Stimulated activated CD8-positive, alpha-beta memory T cell treated with anti-CD3 and anti-CD28 coated beads, Interleukin-4, amount 100 ng/mL, for 24 hours (primary cell): ENCODE data around the gene KRT12.

Source experiments
- DNase-seq: peaks from one replicate; pipeline ENCODE4 v3.0.0-alpha.2; 2020; ENCODE audit warnings: low read depth

The KRT12 gene

DNA sequence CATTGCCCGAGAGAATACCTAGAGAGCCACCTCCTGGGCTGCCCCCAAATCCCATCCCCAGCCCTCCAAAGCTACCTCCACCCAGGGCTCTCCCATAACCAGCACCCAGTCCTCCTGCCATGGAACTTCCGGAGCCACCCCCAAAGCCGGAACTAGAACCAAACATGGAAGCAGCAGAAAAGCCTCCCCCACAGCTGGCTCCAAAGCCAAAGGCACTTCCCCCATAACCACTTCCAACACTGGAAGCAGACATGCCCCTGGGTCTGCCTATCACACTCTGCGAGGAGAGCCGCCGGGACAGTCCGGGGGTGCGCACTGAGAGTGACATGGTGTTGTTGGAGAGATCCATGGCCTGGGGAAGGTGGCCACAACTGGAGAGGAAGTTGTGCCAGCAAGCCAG is at the start of gene KRT12:
Gene KRT12, minus strand, starts transcription at position 386 of the 400 bp plus-strand sequence. Its CDS starts 37 bp downstream, at position 349.
- no peak for DNase-seq

- no peak for DNase-seq
These were observed 49.3 kb upstream of the KRT12 start for GRCh38 chr17:40916366-40916765.

DNA sequence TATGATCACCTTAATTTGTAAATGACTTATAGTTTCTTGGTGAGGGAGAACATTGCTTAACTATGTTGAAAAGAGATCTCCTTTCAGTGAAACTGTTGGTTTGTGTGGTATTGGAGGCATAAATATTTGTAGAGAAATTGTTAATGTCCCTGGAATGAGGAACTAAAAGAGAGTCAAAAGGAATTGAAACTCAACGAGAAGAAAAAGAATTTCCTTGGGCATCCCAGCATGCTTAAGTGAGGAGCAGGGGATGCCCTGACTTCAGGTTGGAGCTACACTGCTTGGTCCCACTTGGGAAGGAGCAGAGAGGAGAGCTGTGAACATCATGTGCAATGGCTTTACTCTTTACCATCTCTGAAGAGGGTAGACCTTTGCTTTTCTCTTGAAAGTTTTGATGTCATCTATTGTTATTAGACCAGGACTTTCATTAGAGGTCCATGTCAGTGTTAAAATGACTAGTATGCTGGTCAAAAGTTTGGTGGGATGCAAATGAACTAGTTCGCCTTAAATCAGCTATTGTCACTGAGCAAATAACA is 48.8 kb upstream of the KRT12 start:
- no peak for DNase-seq

DNA sequence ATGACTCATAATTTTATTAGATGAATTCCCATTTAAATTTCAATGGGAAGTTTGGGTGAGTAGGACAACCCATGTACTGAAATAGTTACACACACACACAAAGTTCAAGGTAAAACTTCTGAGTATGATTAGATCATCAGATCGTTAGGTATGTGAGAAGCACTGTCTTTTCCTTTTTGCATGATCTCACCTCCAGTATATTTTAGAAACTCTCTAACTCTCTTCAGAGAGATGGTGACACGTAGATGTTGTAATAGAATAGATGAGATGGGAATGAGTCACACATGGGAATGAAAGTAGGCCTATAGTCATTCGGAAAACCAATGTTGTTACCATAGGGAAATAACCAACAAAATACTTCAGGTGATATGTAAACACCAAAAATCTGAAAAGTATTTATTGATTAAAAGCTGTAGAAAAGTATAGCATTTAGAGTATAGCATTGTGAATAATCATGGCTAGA is 48.2 kb upstream of the KRT12 start:
- no peak for DNase-seq

DNA sequence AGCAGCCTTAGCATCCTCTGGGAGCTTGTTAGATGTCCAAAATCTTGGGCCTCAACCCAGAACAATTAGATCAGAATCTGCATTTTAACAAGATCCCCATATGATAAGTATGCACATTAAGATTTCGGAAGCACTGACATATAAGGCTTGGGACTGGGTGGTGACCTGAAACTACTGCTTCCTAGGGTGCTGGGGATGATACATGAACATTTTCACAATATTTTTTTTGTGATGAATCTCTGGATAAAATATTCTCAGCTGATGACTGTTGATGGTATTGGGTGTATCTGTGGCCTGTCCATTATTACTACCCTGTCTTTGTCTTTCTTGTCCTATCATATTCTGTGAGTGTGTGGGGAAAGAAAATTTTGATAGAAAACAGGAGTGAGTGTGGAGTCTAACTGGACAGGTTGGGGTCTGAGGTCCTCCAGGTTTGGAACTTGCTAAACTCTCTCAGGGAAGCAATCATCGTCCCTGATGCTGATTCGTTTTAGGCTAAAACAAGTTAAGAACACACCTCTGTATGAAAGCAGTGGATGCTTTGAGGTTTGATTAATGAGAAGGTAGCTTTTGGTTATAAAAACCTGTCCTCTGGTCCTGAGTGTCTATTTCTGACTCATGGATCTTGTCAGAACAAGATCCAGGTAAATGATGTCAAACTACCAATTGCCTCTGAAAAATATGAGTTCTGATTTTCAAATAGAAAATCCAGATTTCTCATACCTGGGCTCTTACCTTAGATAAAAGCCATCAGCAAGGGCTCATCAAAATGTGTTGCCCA is 47.2 kb upstream of the KRT12 start:
- no peak for DNase-seq

DNA sequence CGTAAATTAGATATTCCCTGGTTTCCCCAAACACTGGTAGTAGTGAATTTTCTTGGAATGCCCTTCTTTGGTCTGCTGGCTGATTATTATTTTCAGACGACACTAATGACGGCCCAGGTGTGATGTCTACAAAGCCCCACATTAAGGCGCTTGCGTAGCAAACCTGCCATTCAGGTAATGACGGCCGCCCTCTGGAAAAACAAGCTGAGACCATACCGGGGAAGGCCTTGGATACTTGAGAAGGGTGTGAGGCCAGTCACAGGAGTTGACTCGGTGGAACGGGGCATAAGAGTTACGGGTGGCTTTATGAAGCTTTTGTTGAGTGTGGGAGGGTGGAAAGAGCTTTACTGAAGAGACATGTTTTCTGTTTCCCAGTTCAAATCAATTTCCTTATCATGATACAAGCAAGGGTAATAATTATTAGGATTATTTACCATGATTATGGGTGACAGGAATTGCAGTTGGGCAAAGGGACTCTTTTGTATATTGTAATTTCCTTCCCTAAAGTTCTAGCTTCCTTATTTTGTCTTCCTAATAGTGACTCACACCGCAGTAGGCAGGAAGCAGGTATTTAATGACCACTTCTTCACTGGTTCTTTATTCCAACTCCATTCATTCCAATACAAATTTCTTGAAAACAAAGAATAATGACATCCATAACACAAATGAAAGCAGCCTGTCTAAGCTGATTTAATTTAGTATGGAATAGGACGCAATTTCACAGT is 45.6 kb upstream of the KRT12 start:
- DNase-seq, result no peak

DNA sequence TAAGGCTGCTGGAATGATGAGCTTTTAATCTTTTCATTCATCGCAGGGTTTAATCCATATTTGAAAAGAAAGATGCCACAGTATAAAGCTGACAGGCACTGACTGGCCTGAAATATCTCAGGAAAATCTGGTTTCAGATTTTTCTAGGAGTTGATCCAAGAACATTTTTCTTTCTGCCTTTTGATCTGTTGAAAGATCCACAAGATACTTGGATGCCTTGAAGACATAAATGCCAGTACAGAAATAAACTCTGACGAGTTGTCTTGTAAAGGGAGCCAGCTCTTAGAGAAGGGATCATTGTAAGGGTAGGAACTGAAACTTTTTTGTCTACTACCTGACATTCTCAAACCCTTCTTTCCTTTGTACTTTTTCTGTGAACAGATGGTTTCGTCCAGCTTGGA is 43.4 kb upstream of the KRT12 start:
- no peak for DNase-seq

DNA sequence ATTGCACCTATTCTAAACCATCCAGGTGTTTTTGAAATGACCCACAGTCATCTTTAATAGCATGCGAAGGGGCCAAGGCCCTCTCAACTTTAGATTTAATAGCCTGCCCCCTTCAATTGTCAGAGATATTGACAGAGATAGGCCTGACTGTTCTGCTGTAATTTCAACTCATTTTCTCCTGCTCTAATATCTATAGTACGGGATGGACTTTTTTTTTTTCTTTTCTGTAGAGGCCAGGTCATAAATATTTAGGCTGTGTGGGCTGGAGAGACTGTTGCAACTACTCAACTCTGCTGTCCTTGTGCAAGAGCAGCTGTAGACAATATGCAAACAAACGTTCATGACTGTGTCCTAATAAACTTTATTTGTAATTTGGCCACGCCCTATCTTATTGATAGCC is 42.7 kb upstream of the KRT12 start:
- no peak for DNase-seq

DNA sequence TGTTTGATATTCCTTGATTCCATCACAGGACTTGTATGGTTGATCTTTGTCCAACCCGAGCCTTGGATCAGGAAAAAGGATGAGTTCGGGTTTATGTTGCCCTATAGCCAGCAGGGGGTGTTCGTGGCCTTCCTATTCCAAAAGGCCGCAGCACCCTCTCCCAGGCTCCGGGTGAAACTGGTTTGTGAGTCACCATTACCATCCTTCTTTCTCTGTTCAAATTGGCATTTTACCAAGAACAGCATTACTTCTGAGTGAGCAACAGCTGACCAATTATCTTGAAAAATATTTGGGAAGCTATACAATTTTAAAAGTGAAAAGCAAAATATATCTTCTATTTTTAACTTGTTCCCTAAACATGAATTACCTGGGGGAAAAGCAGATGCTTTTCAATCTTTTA is 42.3 kb upstream of the KRT12 start:
- peak; percentile 40 for DNase-seq

DNA sequence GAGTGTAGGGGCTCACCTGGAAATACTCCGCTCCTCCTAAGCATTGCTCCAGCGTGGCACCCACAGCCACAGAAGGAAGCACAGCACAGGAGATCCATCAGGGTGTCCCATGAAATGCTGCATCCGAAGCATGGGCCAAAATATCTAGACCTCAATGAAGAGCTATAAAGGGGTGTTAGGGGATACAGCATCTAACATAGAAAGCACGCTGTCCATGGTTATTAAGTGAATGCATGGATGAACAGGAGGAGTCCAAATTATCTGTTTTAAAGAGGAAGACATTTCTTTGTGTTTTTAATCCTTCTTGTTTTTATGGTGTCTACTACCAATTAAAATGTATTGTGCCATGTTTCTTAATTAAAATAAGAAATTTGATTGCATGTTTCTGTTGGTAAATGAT is 39.6 kb upstream of the KRT12 start:
- no peak for DNase-seq

DNA sequence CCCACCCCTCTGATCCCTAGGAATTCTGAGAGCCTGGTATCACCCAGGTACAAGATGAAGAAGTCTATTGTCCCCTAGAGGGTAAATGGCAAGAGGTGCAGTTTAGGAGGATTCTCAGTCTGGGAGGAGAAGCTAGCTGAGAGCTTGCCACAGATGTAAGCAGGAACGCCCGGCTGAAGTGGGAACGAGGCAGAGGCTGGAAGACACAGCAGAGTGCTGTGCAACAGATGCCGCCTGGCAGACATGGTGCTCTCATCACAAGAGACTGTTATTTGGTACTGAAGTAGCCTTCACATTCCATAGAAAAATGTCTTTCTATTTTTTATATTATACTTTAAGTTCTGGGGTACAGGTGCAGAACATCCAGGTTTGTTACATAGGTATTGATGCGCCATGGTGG is 38.3 kb upstream of the KRT12 start:
- DNase-seq, result no peak

- DNase-seq, result no peak
These were observed 36.3 kb upstream of the KRT12 start for GRCh38 chr17:40903129-40903847.

GRCh38 chr17:40902498-40902897 is 35.5 kb upstream of the KRT12 start:
- no peak for DNase-seq

DNA sequence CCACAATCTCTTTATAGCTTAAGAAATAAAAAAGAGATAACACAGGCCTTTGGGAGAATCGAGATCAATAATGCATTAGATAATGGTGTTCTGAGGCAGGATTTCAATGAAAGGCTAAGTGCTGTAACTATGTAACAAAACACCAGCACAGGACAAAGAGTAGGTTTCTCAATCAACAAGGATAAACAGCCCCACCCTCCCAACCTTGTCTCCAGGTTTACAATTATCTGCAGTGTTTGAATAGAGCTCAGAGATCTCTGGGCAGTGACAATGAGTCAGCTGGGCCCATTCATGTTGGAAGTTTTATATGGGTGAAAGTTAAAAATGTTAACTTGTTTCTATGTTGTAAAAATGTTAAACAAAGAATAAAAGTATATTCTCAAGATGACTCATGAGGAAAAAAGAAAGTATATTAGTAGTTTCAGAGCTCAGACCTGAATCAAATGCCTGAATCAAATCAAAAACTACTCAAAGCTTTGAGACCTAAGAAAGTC is 35.0 kb upstream of the KRT12 start:
- no peak for DNase-seq

DNA sequence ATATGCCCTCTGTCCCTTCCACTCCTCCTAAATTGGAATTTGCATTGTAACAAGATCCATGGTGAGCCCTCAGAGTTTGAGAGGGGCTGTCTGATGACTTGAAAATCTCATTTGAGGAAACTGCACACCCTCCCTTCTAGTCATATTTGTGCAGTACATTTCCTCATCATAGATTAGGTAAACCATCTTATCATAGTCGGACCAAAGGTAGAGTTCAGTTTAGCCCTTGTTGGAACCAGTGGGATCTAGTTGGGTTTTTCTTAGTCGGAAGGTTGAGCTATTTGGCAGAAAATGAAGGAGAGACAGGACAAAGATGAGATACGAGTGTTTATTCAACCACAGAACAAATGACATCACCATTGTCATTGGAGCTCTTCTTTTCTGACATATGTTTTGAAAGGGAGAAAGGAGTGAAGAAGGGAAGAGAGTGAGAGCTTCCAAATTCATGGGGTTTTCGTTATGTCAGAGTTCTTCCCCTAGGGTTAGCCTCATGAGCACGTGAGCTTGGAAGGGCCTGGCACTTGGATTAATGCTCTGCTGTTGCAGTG is 33.9 kb upstream of the KRT12 start:
- DNase-seq, result no peak

DNA sequence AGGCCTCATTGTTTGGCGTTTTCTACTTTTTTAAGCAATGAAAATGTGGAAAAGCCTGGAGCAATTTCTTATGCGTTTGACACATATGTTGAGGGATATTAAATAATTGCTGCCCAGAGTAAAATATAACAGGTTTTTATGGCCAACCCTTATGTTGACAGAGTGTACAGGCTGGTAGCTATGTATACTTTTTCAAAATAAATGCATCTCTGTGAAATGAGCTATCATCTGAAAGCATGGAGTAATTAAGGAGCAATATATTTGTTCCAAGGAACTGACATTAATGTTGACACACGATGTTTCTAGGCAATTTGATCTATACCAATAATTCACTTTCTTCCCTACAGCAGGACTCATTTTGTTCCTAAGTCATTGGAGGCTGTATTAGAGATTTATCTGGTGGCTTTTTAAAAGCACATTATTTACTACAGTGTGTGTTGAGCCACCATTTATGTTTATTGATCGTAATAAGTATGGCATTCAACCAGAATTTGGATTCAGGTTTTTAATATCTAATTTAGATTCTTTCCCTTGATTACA is 30.0 kb upstream of the KRT12 start:
- DNase-seq, result no peak

- no peak for DNase-seq
These were observed 28.2 kb upstream of the KRT12 start for GRCh38 chr17:40895106-40895730.

GRCh38 chr17:40888196-40888720 is 21.2 kb upstream of the KRT12 start:
- no peak for DNase-seq

DNA sequence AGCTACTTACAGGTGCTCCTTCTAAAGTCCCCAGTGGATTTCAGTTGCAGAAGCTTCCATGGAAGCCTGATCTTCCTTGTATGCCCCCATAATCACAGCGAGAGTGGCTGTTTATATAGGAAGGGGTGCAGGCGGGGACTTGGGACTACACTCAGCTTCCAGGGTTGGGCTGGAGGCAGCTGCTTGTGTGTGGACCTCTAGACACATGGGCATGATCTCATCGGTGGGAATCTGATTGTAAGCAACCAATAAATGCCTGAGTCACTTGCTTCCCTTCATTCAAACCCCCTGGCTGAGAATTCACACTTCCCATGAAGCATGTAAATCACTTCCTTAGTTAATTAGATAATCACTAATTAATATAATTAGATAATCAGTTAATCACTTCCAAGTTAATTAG is 19.1 kb upstream of the KRT12 start:
- no peak for DNase-seq

GRCh38 chr17:40884708-40885512 is 17.9 kb upstream of the KRT12 start, which contains the start of gene KRT20:
Gene KRT20 (minus strand): TSS chr17:40885242. CDS start chr17:40885185, 57 bp downstream.
- no peak for DNase-seq
